GM23248 (cell line): Measurements from ENCODE around the gene PNPLA1.

Experiments used
- EZH2 ChIP-seq: fragments of 200-600 bp; sonication (generic); IDR thresholded peaks from 2 replicates; pipeline ENCODE4 v1.6.1; 2018; ENCODE audit warnings: antibody characterized with exemption, mild to moderate bottlenecking; ENCODE audit not compliant: insufficient read depth, poor library complexity, severe bottlenecking
- EZH2phosphoT487 ChIP-seq: fragments of 200-600 bp; sonication (generic); IDR thresholded peaks from 2 replicates; pipeline ENCODE4 v1.6.1; 2018; ENCODE audit warnings: antibody characterized with exemption, moderate library complexity, mild to moderate bottlenecking, low read depth; ENCODE audit not compliant: insufficient read depth

GRCh38 chr6:36272234-36272633 lies 2.4 kb downstream of the PNPLA1 start:
- TF ChIP-seq EZH2 (no peak), EZH2phosphoT487 (no peak)
